C4-2B (cell line): ENCODE measurements around the gene PPM1E.

ENCODE experiments used
- CTCF ChIP-seq: fragments of 450-650 bp; conservative IDR thresholded peaks from 2 replicates; pipeline ENCODE4 v1.5.1; 2017; ENCODE audit warnings: mild to moderate bottlenecking
- ZFX ChIP-seq: fragments of 450-650 bp; IDR thresholded peaks from 2 replicates; pipeline ENCODE4 v1.6.1; 2017

- TF ChIP-seq ZFX (no peak), CTCF (no peak)
Measured at GRCh38 chr17:58913971-58914769, 158.5 kb downstream of the PPM1E start.
